ENCODE data around the gene HARS1. TPM values are rescaled to one million over a fixed set of nuclear protein-coding genes. Genes with fewer than 3 reads are reported as not detected.
A peak's percentile ranks its signal among the peaks of the same experiment; 100 is the strongest.

Gene HARS1
- total and polyA plus RNA-seq, 10 of the 15 experiments (the other 5 are each of a cell fraction or from before 2014, with no cell fraction given): 12.0 to 93.8 (median 76.9) TPM

- peak; percentile 73 for TF ChIP-seq FOXK2 (IDR thresholded peaks at IDR 0.05)
- TF ChIP-seq BCL3 (IDR thresholded peaks at IDR 0.05; ENCODE audit: borderline replicate concordance, insufficient read depth, low read depth, low read length, poor library complexity, severe bottlenecking): no peak
- TF ChIP-seq HDGF (IDR thresholded peaks at IDR 0.05): no peak
- TF ChIP-seq CBX3 (IDR thresholded peaks at IDR 0.05; ENCODE audit: borderline replicate concordance, low read depth): no peak
- TF ChIP-seq ZNF24 (IDR thresholded peaks at IDR 0.05): no peak
- TF ChIP-seq HDAC2 (IDR thresholded peaks at IDR 0.05): no peak
- no peak for TF ChIP-seq STAT3 (IDR thresholded peaks at IDR 0.05; ENCODE audit: low read depth, low read length)
- TF ChIP-seq SUPT20H (IDR thresholded peaks at IDR 0.05; ENCODE audit: borderline replicate concordance, control insufficient read depth, low read depth, low read length): no peak
- TF ChIP-seq EGR1 (IDR thresholded peaks at IDR 0.05; ENCODE audit: borderline replicate concordance in 1 of 2, low read depth in 2 of 2, low read length in 2 of 2): no peak
- no peak for TF ChIP-seq CHD1 (IDR thresholded peaks at IDR 0.05; ENCODE audit: low read depth, low read length)
- TF ChIP-seq ZNF622 (IDR thresholded peaks at IDR 0.05): no peak
- no peak for TF ChIP-seq MYC (IDR thresholded peaks at IDR 0.05; ENCODE audit: insufficient read depth, insufficient read length, insufficient replicate concordance, low read length, severe bottlenecking)
- 0 out of 2 replicates have a peak, but pooled peaks have one; percentile 9 for TF ChIP-seq HSF1 (IDR thresholded peaks at IDR 0.05; ENCODE audit: low read depth, low read length)
- 0 out of 2 replicates have a peak, but pooled peaks have one; percentile 18 for TF ChIP-seq PKNOX1 (IDR thresholded peaks at IDR 0.05)
- no peak for TF ChIP-seq PAX8 (IDR thresholded peaks at IDR 0.05)
- TF ChIP-seq SPI1 (IDR thresholded peaks at IDR 0.05; ENCODE audit: borderline replicate concordance, insufficient read depth, low read depth, low read length): no peak
- TF ChIP-seq CEBPB (IDR thresholded peaks at IDR 0.05; ENCODE audit: borderline replicate concordance in 1 of 2, low read depth in 2 of 2, low read length in 2 of 2): no peak
- TF ChIP-seq RB1 (IDR thresholded peaks at IDR 0.05; ENCODE audit: borderline replicate concordance): no peak
- TF ChIP-seq SMAD1 (IDR thresholded peaks at IDR 0.05; ENCODE audit: low read depth, partially characterized antibody): peak; percentile 51
- TF ChIP-seq, protein P1, sequence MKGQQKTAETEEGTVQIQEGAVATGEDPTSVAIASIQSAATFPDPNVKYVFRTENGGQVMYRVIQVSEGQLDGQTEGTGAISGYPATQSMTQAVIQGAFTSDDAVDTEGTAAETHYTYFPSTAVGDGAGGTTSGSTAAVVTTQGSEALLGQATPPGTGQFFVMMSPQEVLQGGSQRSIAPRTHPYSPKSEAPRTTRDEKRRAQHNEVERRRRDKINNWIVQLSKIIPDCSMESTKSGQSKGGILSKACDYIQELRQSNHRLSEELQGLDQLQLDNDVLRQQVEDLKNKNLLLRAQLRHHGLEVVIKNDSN (IDR thresholded peaks at IDR 0.05; ENCODE audit: borderline replicate concordance, extremely low read length, insufficient read depth, low read depth, low read length): no peak
Observed at GRCh38 chr5:140700177-140701144, 9.3 kb upstream of the HARS1 start, which contains the start of gene ZMAT2 (continued).

All from GM12878 (cell line).